Activated CD4-positive, alpha-beta T cell treated with anti-CD3 and anti-CD28 coated beads for 4 hours (primary cell): ENCODE results near the gene TMPRSS9.

ENCODE experiments used
- DNase-seq, 2 donors: peaks; one replicate each; pipeline ENCODE4 v3.0.0-alpha.2; 2020

Gene TMPRSS9

GRCh38 chr19:2424686-2425621, 64.9 kb downstream of the TMPRSS9 start:
- no peak for DNase-seq

- DNase-seq: no peak
These were observed 65.8 kb downstream of the TMPRSS9 start for GRCh38 chr19:2425622-2426581.

GRCh38 chr19:2426611-2427428, 66.8 kb downstream of the TMPRSS9 start:
- peak; percentile 43 to 48 for DNase-seq

GRCh38 chr19:2427429-2428320, 67.6 kb downstream of the TMPRSS9 start, which contains the start of gene TIMM13:
TSS of gene TIMM13 (minus strand) at chr19:2427586. CDS start at chr19:2427533, 53 bp downstream.
- peak; percentile 94 to 98 for DNase-seq

GRCh38 chr19:2428321-2428690, 68.2 kb downstream of the TMPRSS9 start:
- DNase-seq: no peak

- DNase-seq: no peak
These were observed 69.0 kb downstream of the TMPRSS9 start for GRCh38 chr19:2428756-2429711.

- DNase-seq: no peak
These were observed 70.0 kb downstream of the TMPRSS9 start for GRCh38 chr19:2429917-2430535.

- no peak for DNase-seq
These were observed 71.4 kb downstream of the TMPRSS9 start for GRCh38 chr19:2431318-2432055.

- DNase-seq: no peak
These were observed 72.2 kb downstream of the TMPRSS9 start for GRCh38 chr19:2432131-2432848.

- no peak for DNase-seq
These were observed 73.8 kb downstream of the TMPRSS9 start for GRCh38 chr19:2433854-2434253.

- no peak for DNase-seq
These were observed 74.2 kb downstream of the TMPRSS9 start for GRCh38 chr19:2434267-2434666.

- DNase-seq: no peak
These were observed 74.7 kb downstream of the TMPRSS9 start for GRCh38 chr19:2434721-2435265.

- no peak for DNase-seq
These were observed 76.3 kb downstream of the TMPRSS9 start for GRCh38 chr19:2436384-2436783.

- no peak for DNase-seq
These were observed 76.9 kb downstream of the TMPRSS9 start for GRCh38 chr19:2436926-2437325.

- no peak for DNase-seq
These were observed 78.1 kb downstream of the TMPRSS9 start for GRCh38 chr19:2438178-2438577.

- DNase-seq: no peak
These were observed 80.5 kb downstream of the TMPRSS9 start for GRCh38 chr19:2440515-2440914.

GRCh38 chr19:2441096-2441752, 81.2 kb downstream of the TMPRSS9 start:
- no peak for DNase-seq
